ENCODE measurements around the gene ADAMTS19.

ADAMTS19 gene

DNA sequence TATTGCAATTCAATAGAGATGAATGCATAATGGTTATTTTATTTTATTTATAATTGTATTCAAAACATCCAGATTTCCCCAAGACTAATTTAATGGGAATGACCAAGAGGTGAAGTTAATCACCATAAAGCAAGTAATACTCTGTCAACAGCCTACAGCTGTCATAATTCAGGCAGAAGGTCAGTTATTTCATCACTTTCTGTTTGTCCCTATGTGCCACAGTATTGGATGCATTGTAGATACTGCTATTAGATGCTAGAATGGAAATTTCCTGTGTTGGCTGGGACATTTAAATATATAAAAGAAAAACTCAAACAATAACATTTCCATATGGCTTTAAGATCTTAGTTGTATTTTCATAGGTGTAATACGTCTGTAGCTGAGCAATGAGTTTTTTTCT, 231.1 kb downstream of the ADAMTS19 start:
- no peak for DNase-seq

DNA sequence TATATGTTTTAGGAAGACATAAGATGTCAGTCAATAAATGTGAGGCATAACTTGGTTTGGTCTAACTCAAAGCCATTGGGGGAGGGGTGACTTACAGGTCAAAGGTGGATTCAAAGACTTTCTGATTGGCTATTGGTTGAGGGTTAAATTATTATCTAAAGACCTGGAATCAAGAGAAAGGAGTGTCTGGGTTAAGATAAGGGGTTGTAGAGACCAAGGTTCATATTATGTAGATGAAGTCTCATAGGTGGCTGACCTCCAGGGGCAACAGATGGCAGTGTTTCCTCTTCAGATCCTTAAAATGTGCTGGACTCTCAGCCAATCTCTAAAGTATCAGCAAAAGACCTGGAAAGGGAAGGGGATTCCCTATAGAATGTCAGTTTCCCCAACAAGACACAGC, 236.5 kb downstream of the ADAMTS19 start:
- DNase-seq: no peak

DNA sequence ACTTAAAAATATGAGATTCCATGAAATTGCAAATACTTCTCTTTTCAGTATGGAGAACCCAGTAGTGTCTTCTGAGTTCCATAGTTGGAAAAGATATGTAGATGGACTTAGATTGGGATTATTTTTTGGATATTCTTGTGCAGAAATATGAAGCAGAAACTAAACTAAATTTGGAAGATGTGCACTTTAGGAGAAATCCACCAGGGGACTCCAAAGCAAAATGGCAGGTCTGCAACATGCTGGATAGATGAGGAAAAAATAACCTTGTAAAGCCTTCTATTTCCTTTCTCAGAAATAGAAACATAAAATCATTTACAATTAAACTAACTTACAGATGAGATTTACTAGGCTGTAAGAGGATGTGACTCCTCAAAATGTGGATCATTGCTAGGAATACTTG, 238.6 kb downstream of the ADAMTS19 start:
- no peak for DNase-seq

- DNase-seq: no peak
Measured at GRCh38 chr5:129716235-129716634, 256.1 kb downstream of the ADAMTS19 start.

DNA sequence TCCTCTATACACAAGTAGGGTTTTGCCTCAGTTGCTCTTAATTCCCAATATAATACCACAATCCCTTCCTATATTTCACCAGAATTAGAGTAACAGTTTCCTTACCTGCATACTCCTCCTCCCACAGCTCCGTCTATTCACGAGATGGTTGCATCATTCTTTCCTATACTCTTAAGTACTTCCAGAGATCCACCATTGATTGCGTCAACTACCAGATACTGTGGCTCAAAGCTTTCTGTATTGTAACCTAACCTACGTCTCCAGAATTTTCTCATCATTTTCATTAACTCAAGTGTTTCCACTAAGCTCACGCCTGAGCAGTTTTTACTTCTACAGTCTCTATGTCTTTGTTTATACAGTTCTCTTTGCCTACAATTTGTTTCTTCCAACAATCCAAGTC, 256.6 kb downstream of the ADAMTS19 start:
- no peak for DNase-seq

- DNase-seq: no peak
Measured at GRCh38 chr5:129717751-129718310, 257.7 kb downstream of the ADAMTS19 start.

DNA sequence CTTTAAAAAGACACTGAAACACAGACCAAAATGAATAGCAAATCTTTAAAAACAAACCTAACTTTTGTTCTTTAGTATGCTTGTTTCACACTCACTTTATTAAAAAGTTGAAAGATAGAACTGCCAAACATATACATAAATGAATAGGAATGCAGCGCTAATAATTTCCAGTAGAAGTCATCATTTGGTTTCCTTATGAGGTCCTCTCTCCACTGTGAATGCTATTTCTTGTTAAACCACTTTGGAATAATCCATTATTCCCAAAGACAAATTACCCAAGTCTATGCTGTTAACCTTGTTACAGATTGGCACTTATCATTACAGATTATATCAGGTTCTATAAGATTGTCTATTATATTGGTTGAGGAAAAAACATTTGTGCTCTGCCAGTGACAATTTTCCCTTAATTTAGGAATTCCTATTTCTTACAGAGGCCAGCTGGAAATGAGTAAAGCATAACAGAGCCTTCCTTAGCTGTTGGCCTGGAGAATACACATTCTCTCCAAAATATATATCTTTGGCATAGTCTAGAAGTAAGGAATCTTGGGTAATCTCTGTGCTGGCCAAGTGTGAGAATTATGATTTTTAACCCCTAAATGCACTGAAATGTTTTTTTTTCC, 258.5 kb downstream of the ADAMTS19 start:
- no peak for DNase-seq

- DNase-seq: no peak
Measured at GRCh38 chr5:129724222-129724621, 264.1 kb downstream of the ADAMTS19 start.

GRCh38 chr5:129724647-129725046, 264.5 kb downstream of the ADAMTS19 start:
- DNase-seq: no peak

DNA sequence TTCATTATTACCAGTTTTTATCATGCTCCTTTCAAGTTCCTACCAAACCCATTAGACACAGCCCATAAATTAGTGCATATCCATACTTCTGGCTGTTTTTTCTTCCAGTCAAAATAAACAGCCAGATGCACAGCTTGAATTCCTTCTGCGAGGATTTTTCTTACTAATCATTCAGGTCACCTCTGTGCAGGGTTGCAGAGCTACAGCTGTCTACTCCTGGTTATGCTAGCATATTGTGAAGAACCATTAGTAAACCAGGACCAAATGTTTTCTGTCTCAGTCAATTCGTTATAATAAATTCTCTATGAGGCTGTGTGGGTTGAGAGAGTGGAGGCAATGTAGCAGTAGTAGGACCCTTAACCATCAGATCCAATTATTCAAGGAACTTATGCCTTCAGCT, 279.7 kb downstream of the ADAMTS19 start:
- no peak for DNase-seq

DNA sequence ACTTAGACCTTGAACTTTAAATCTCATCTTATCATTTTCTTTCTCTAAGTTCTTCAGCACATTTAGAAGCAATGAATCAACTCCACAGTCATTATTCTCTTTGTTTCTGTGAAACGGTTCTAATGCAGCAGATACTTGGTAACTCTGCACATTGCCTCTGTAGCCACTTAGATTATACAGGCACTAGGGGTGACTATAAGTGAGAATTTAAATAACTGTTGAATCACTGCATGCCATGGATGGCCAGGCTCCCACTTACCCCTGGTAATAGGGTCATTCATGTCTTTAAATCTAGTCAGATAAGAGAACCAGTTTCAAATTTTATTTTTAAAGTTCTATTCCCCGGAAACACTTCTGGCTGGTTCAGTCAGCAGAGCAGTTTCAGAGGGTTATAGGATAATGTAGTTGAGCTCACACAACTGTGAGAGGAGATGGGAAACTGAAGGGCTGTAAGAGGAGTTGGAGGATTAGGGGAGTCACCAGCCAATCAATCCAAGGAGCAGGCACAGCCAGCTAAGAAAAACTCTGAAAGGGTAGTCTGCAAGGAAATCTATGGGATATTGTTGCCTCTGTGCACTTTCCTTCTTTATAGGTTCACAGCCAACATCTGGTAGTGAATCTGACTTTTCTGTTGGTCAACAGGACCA, 283.6 kb downstream of the ADAMTS19 start:
- no peak for DNase-seq

GRCh38 chr5:129745997-129746396, 285.9 kb downstream of the ADAMTS19 start:
- no peak for DNase-seq

- DNase-seq: no peak
Measured at GRCh38 chr5:129746876-129747275, 286.8 kb downstream of the ADAMTS19 start.

DNA sequence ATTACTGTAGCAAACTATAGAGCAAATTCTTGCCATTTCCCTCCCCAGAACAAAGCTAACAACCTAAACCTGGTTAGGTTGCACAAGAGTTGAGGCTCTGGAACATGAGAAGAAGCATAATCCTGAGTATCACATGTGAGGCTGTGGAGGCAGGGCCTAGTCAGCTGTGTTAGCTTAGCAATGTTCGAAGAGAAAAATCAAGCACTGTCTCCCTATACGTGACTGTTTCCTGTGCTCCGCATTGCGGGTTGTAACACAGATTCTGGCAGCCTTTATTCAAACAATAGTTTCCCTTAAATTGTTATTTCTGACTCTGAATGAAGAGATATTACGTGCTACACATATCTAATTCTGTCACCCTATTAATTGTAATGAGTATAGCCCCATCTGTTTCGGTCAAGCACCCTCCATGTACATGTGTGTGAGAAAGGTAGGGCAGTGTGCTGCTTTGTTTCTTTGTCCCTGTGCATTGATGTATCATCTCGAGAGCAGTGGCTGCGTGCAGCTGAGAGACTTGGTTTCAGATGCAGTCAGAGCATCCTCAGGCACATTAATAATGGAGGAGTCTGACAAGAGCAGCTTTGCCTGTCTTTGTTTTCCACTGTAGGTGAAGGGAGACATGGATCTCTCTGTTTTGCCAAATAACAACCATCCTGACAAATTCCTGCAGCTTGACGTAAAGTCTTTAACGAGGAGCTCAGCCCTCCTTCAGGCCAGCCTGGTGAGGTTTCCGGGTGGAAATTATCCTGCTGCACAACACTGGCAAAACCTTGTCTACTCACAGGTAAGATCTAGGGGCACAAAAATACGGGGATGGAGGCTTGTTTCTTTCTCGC, 287.7 kb downstream of the ADAMTS19 start, which contains the start of gene MINAR2:
Gene MINAR2, plus strand, starts transcription at position 523 of the 836 bp plus-strand sequence. Its CDS starts 97 bp downstream, at position 620.
- no peak for DNase-seq

DNA sequence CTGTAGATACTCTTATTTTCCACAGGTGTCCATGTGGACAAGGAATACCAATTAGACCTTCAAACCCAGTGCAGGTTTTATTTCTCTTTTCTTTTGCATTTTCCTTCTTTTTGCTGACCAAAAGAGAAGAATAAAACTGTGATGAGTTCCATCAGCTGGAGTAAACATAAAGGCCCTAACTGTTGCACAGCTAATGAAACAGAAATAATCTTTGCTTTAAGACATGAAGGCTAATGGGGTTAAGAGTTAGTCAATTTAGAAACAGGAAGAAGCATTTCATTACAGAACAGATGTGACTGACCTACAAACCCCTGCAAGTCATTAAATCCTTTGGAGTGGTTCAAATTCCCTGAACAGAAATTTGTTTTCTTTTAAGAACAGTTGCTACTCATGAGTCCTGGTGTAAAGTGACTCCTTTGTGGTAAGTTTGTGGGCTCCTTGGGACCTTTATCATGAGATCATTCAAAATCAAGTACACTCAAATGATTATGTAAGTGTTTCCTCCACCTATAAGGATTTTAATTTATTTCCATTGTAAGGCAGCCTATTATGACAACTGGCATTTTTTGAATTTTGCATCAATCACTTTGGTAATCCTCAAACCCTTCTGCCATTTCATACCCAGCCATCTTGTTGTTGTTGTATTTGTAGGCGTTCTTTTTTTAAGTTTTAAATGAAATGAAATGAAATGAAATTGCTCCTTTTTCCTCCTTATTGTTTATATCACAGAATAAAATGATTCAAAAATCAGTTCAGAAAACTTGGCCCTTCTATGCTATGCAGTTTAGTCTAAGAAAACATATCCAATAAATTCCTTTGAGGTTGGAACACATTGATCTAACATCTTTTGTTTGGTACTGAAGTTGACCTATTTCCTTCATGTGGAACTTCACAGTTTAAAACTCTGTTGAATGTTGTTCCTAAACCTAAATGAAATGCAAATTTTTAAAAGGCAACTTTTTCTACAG, 289.1 kb downstream of the ADAMTS19 start:
- DNase-seq: no peak

GRCh38 chr5:129760636-129761325, 300.7 kb downstream of the ADAMTS19 start:
- DNase-seq: no peak

DNA sequence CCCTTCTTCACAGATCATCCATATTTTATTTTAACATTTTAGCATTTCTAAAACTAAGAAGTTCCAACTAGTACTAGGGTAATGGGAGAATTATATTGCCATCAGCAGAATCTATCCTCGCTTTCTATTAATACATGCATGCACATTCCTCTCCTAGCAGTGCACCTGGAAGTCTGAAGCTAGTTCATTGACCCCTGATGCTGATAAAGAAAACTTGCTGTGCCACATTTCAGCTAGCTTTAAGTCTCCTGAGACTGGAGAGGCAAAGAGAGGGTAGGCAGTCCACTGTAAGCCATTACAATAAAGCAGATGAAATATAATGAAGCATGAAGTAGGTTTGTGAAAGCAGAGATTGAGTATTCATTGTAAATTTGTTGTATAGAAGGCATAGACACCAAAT, 303.6 kb downstream of the ADAMTS19 start:
- DNase-seq: no peak

GRCh38 chr5:129766798-129767197, 306.7 kb downstream of the ADAMTS19 start:
- DNase-seq: no peak

DNA sequence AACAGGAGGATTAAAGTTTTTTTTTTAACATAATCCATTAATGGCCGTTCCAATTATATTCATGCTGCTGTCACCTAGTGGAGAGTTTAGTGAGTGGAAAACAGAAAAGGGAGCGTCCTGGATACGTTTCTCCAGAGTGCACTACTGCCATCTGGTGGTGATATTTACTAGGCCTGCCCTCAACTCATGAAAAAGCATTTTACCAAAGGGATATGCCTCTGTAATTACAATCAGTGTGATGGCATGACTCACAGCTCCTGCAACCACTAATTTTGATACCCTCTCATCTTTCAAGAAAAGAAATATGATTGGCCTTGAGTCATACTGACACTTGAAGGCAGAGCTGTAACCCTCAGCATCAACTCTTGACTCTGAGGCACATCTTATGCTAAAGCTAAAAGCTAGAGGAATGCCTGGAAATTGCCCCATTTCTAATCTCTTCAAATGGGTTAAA, 307.9 kb downstream of the ADAMTS19 start:
- DNase-seq: peak; percentile 40

DNA sequence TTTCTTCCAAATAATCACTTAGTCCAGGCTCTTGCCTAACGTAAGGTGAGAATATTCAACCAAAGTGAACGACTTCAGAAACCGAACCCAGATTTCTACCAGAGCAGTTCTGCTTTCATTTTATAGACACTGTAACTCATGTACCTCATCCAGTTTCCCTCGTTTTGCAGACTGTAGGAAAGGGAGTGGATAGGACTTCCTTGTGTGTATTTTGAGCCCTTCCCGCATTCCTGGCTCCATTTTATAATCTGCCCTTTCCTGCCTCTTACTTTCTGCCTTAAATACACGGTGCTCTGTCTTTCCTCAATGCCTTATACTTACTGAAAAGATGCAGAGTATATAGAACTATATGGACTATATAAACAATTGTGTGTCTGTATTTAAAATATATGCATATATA, 308.6 kb downstream of the ADAMTS19 start:
- DNase-seq: no peak

GRCh38 chr5:129770024-129770820, 310.1 kb downstream of the ADAMTS19 start:
- no peak for DNase-seq
